ENCODE results near the gene DISC1.
A peak's percentile ranks its signal among the peaks of the same experiment; 100 is the strongest.

DISC1 gene

GRCh38 chr1:231861541-231862481, 235.2 kb downstream of the DISC1 start:
- peaks cover 4% of the 10 kb centered on the region for H3K4me1 Mint-ChIP-seq
- H3K9me3 Mint-ChIP-seq, result no peaks in the 10 kb centered on the region
- no peaks in the 10 kb centered on the region for H3K36me3 Mint-ChIP-seq (ENCODE audit: insufficient read depth)
- H3K27ac Mint-ChIP-seq (ENCODE audit: low read depth), result no peak overlapping the region
- H3K4me3 Mint-ChIP-seq, result no peak overlapping the region
- no peak for ATAC-seq (replicated peaks; ENCODE audit: extremely low read depth, poor library complexity, severe bottlenecking)
- H3K27me3 Mint-ChIP-seq, result peaks cover 8% of the 10 kb centered on the region
- DNase-seq (ENCODE audit: low spot score in 2 of 2), result no peak

GRCh38 chr1:231862611-231863010, 236.0 kb downstream of the DISC1 start:
- Mint-ChIP-seq H3K36me3 (ENCODE audit: insufficient read depth) (no peaks in the 10 kb centered on the region), H3K4me1 (peaks cover 11% of the 10 kb centered on the region), H3K9me3 (no peaks in the 10 kb centered on the region), H3K4me3 (no peak overlapping the region), H3K27ac (ENCODE audit: low read depth) (no peak overlapping the region), H3K27me3 (peaks cover 8% of the 10 kb centered on the region)
- ATAC-seq (replicated peaks; ENCODE audit: extremely low read depth, poor library complexity, severe bottlenecking) (no peak), DNase-seq (ENCODE audit: low spot score in 2 of 2) (no peak)

GRCh38 chr1:231865331-231865730, 238.7 kb downstream of the DISC1 start:
- Mint-ChIP-seq H3K9me3 (no peaks in the 10 kb centered on the region), H3K4me1 (peaks cover 32% of the 10 kb centered on the region), H3K27ac (ENCODE audit: low read depth) (no peak overlapping the region), H3K27me3 (no peaks in the 10 kb centered on the region), H3K36me3 (ENCODE audit: insufficient read depth) (no peaks in the 10 kb centered on the region), H3K4me3 (no peak overlapping the region)
- ATAC-seq (replicated peaks; ENCODE audit: extremely low read depth, poor library complexity, severe bottlenecking), result no peak
- no peak for DNase-seq (ENCODE audit: low spot score in 2 of 2)

GRCh38 chr1:231866392-231867331, 240.1 kb downstream of the DISC1 start:
- ATAC-seq (replicated peaks; ENCODE audit: extremely low read depth, poor library complexity, severe bottlenecking), result peak; percentile 28
- no peaks in the 10 kb centered on the region for H3K36me3 Mint-ChIP-seq (ENCODE audit: insufficient read depth)
- H3K4me3 Mint-ChIP-seq, result no peak overlapping the region
- peak; percentile 28 to 34 for DNase-seq (ENCODE audit: low spot score in 2 of 2)
- no peaks in the 10 kb centered on the region for H3K27me3 Mint-ChIP-seq
- no peaks in the 10 kb centered on the region for H3K9me3 Mint-ChIP-seq
- H3K27ac Mint-ChIP-seq (ENCODE audit: low read depth), result no peak overlapping the region
- peaks cover 41% of the 10 kb centered on the region for H3K4me1 Mint-ChIP-seq

- H3K27me3 Mint-ChIP-seq, result no peaks in the 10 kb centered on the region
- no peak overlapping the region for H3K4me3 Mint-ChIP-seq
- ATAC-seq (replicated peaks; ENCODE audit: extremely low read depth, poor library complexity, severe bottlenecking), result no peak
- H3K36me3 Mint-ChIP-seq (ENCODE audit: insufficient read depth), result no peaks in the 10 kb centered on the region
- no peak for DNase-seq (ENCODE audit: low spot score in 2 of 2)
- H3K9me3 Mint-ChIP-seq, result no peaks in the 10 kb centered on the region
- peaks cover 51% of the 10 kb centered on the region for H3K4me1 Mint-ChIP-seq
- H3K27ac Mint-ChIP-seq (ENCODE audit: low read depth), result no peak overlapping the region
Measured at GRCh38 chr1:231867607-231868006, 241.0 kb downstream of the DISC1 start.

GRCh38 chr1:231869364-231869763, 242.8 kb downstream of the DISC1 start:
- no peaks in the 10 kb centered on the region for H3K36me3 Mint-ChIP-seq (ENCODE audit: insufficient read depth)
- no peak overlapping the region for H3K27ac Mint-ChIP-seq (ENCODE audit: low read depth)
- no peaks in the 10 kb centered on the region for H3K27me3 Mint-ChIP-seq
- H3K4me3 Mint-ChIP-seq, result no peak overlapping the region
- no peak for ATAC-seq (replicated peaks; ENCODE audit: extremely low read depth, poor library complexity, severe bottlenecking)
- H3K9me3 Mint-ChIP-seq, result no peaks in the 10 kb centered on the region
- peaks cover 51% of the 10 kb centered on the region for H3K4me1 Mint-ChIP-seq
- no peak for DNase-seq (ENCODE audit: low spot score in 2 of 2)

- DNase-seq (ENCODE audit: low spot score in 2 of 2), result no peak
- H3K36me3 Mint-ChIP-seq (ENCODE audit: insufficient read depth), result no peaks in the 10 kb centered on the region
- no peak overlapping the region for H3K4me3 Mint-ChIP-seq
- peaks cover 50% of the 10 kb centered on the region for H3K4me1 Mint-ChIP-seq
- peaks cover 6% of the 10 kb centered on the region for H3K9me3 Mint-ChIP-seq
- no peaks in the 10 kb centered on the region for H3K27me3 Mint-ChIP-seq
- ATAC-seq (replicated peaks; ENCODE audit: extremely low read depth, poor library complexity, severe bottlenecking), result no peak
- H3K27ac Mint-ChIP-seq (ENCODE audit: low read depth), result peak overlapping the region; percentile 17
Measured at GRCh38 chr1:231871471-231871870, 244.9 kb downstream of the DISC1 start.

- ATAC-seq (replicated peaks; ENCODE audit: extremely low read depth, poor library complexity, severe bottlenecking), result no peak
- no peak for DNase-seq (ENCODE audit: low spot score in 2 of 2)
- Mint-ChIP-seq H3K4me3 (no peak overlapping the region), H3K27ac (ENCODE audit: low read depth) (peak overlapping the region; percentile 17), H3K36me3 (ENCODE audit: insufficient read depth) (no peaks in the 10 kb centered on the region), H3K9me3 (peaks cover 10% of the 10 kb centered on the region), H3K4me1 (peaks cover 46% of the 10 kb centered on the region), H3K27me3 (no peaks in the 10 kb centered on the region)
Measured at GRCh38 chr1:231871878-231872277, 245.3 kb downstream of the DISC1 start.

GRCh38 chr1:231872461-231872910, 245.9 kb downstream of the DISC1 start:
- peak overlapping the region; percentile 17 for H3K27ac Mint-ChIP-seq (ENCODE audit: low read depth)
- no peaks in the 10 kb centered on the region for H3K36me3 Mint-ChIP-seq (ENCODE audit: insufficient read depth)
- DNase-seq (ENCODE audit: low spot score in 2 of 2), result no peak
- no peaks in the 10 kb centered on the region for H3K27me3 Mint-ChIP-seq
- no peak for ATAC-seq (replicated peaks; ENCODE audit: extremely low read depth, poor library complexity, severe bottlenecking)
- H3K9me3 Mint-ChIP-seq, result peaks cover 10% of the 10 kb centered on the region
- peaks cover 41% of the 10 kb centered on the region for H3K4me1 Mint-ChIP-seq
- H3K4me3 Mint-ChIP-seq, result no peak overlapping the region

GRCh38 chr1:231878737-231879136, 252.1 kb downstream of the DISC1 start:
- no peaks in the 10 kb centered on the region for H3K27me3 Mint-ChIP-seq
- DNase-seq (ENCODE audit: low spot score in 2 of 2) (no peak), ATAC-seq (replicated peaks; ENCODE audit: extremely low read depth, poor library complexity, severe bottlenecking) (no peak)
- H3K36me3 Mint-ChIP-seq (ENCODE audit: insufficient read depth), result no peaks in the 10 kb centered on the region
- H3K27ac Mint-ChIP-seq (ENCODE audit: low read depth), result no peak overlapping the region
- peaks cover 9% of the 10 kb centered on the region for H3K4me1 Mint-ChIP-seq
- H3K4me3 Mint-ChIP-seq, result no peak overlapping the region
- H3K9me3 Mint-ChIP-seq, result peaks cover 10% of the 10 kb centered on the region

GRCh38 chr1:231879296-231879695, 252.7 kb downstream of the DISC1 start:
- no peaks in the 10 kb centered on the region for H3K27me3 Mint-ChIP-seq
- H3K27ac Mint-ChIP-seq (ENCODE audit: low read depth), result no peak overlapping the region
- H3K4me1 Mint-ChIP-seq, result peaks cover 9% of the 10 kb centered on the region
- no peak overlapping the region for H3K4me3 Mint-ChIP-seq
- no peaks in the 10 kb centered on the region for H3K36me3 Mint-ChIP-seq (ENCODE audit: insufficient read depth)
- ATAC-seq (replicated peaks; ENCODE audit: extremely low read depth, poor library complexity, severe bottlenecking), result no peak
- peaks cover 10% of the 10 kb centered on the region for H3K9me3 Mint-ChIP-seq
- no peak for DNase-seq (ENCODE audit: low spot score in 2 of 2)

GRCh38 chr1:231882333-231882732, 255.7 kb downstream of the DISC1 start:
- H3K4me3 Mint-ChIP-seq, result no peak overlapping the region
- no peak for DNase-seq (ENCODE audit: low spot score in 2 of 2)
- no peaks in the 10 kb centered on the region for H3K36me3 Mint-ChIP-seq (ENCODE audit: insufficient read depth)
- H3K9me3 Mint-ChIP-seq, result no peaks in the 10 kb centered on the region
- ATAC-seq (replicated peaks; ENCODE audit: extremely low read depth, poor library complexity, severe bottlenecking), result no peak
- H3K27ac Mint-ChIP-seq (ENCODE audit: low read depth), result no peak overlapping the region
- peaks cover 9% of the 10 kb centered on the region for H3K4me1 Mint-ChIP-seq
- H3K27me3 Mint-ChIP-seq, result no peaks in the 10 kb centered on the region

All from central memory CD8-positive, alpha-beta T cell (primary cell).